Loucy (cell line): Measurements from ENCODE around the gene MAP1B.
"Not testable (repeated sequence)": the region's sequence is repeated elsewhere in the genome, so short reads cannot be mapped to it uniquely, and the experiment has no call there.

Source experiments
- H2AFZ ChIP-seq: fragments of 200-600 bp; sonication (generic); 2 replicates; pipeline ENCODE4 v1.6.0; 2016; ENCODE audit warnings: antibody characterized with exemption, mild to moderate bottlenecking, low read length, moderate library complexity
- H3F3A ChIP-seq: fragments of 200-600 bp; 2 replicates; pipeline ENCODE4 v1.6.0; 2016; ENCODE audit warnings: antibody characterized with exemption, low read depth, mild to moderate bottlenecking
- H3K27me3 ChIP-seq: fragments of 200-600 bp; sonication (generic); 2 replicates; pipeline ENCODE4 v1.6.1; 2014; ENCODE audit warnings: low read length, mild to moderate bottlenecking; ENCODE audit not compliant: insufficient read depth, poor library complexity, severe bottlenecking
- H3K36me3 ChIP-seq: fragments of 200-600 bp; sonication (generic); 2 replicates; pipeline ENCODE4 v1.6.1; 2016; ENCODE audit warnings: low read length; ENCODE audit not compliant: insufficient read depth
- H3K4me1 ChIP-seq: fragments of 200-600 bp; sonication (generic); 2 replicates; pipeline ENCODE4 v1.5.1; 2014; ENCODE audit warnings: low read length, mild to moderate bottlenecking; ENCODE audit not compliant: insufficient read depth, poor library complexity, severe bottlenecking
- H3K4me2 ChIP-seq: fragments of 200-600 bp; sonication (generic); 2 replicates; pipeline ENCODE4 v1.6.0; 2014; ENCODE audit warnings: antibody characterized with exemption, low read length, low read depth, mild to moderate bottlenecking; ENCODE audit not compliant: poor library complexity, severe bottlenecking
- H3K4me3 ChIP-seq: fragments of 200-600 bp; sonication (generic); 2 replicates; pipeline ENCODE4 v1.5.1; 2014; ENCODE audit warnings: low read length, mild to moderate bottlenecking, mixed read lengths; ENCODE audit not compliant: poor library complexity, severe bottlenecking
- H3K79me2 ChIP-seq: fragments of 200-600 bp; sonication (generic); 2 replicates; pipeline ENCODE4 v1.6.1; 2014; ENCODE audit warnings: low read length; ENCODE audit not compliant: insufficient read depth
- H3K9ac ChIP-seq: fragments of 200-600 bp; sonication (generic); 2 replicates; pipeline ENCODE4 v1.6.0; 2014; ENCODE audit warnings: mild to moderate bottlenecking, low read depth, low read length, moderate library complexity; ENCODE audit not compliant: poor library complexity, severe bottlenecking
- H3K9me2 ChIP-seq: fragments of 200-600 bp; sonication (generic); replicated peaks from 2 replicates; pipeline ENCODE4 v1.6.1; 2016; ENCODE audit warnings: low read depth, low read length, mixed read lengths
- H3K9me3 ChIP-seq: fragments of 200-600 bp; sonication (generic); 2 replicates; pipeline ENCODE4 v1.6.1; 2014; ENCODE audit warnings: mild to moderate bottlenecking, antibody characterized with exemption, low read length, low read depth; ENCODE audit not compliant: insufficient read depth
- H4K20me1 ChIP-seq: fragments of 200-600 bp; sonication (generic); 2 replicates; pipeline ENCODE4 v1.6.0; 2014; ENCODE audit warnings: antibody characterized with exemption, low read length, mild to moderate bottlenecking; ENCODE audit not compliant: insufficient read depth, poor library complexity, severe bottlenecking
- EZH2phosphoT487 ChIP-seq: fragments of 200-600 bp; IDR thresholded peaks from 2 replicates; pipeline ENCODE4 v1.6.1; 2018; ENCODE audit warnings: antibody characterized with exemption, mild to moderate bottlenecking, moderate library complexity, borderline replicate concordance
- TF ChIP-seq, protein P1 (sequence below): fragments of 200-600 bp; sonication (generic); conservative IDR thresholded peaks from 2 replicates; pipeline ENCODE4 v1.5.1; 2014; ENCODE audit warnings: mild to moderate bottlenecking, antibody characterized with exemption, low read length

Gene MAP1B

GRCh38 chr5:72084876-72085275 lies 22.4 kb upstream of the MAP1B start:
- Histone ChIP-seq H3F3A (no peaks in the 10 kb centered on the region), H2AFZ (no peak overlapping the region), H3K36me3 (no peaks in the 10 kb centered on the region)

DNA sequence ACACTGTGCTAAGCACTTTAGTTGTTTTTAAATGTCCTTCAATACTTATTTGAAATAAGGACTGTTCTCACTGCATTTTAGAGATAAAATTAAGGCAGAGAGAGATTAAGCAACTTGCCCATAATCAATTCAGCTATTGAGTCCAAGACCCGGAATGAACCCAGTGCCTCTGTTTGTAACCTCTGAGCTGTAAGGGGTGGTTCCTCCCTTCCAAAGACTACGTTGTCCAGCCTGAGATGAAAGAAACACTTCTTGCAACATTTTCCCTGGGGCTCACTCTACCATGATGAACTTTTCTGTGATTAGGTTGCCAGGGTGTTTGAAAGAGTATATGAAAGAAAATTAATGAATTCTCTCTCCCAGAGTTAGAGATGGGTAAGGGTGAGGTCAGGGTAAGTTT lies 22.0 kb upstream of the MAP1B start:
- Histone ChIP-seq H3K4me1 (no peaks in the 10 kb centered on the region), H3K4me3 (no peak overlapping the region), H3K27me3 (no peaks in the 10 kb centered on the region), H4K20me1 (no peaks in the 10 kb centered on the region), H3F3A (no peaks in the 10 kb centered on the region), H3K9ac (no peak overlapping the region), H3K9me2 (no peaks in the 10 kb centered on the region), H3K36me3 (no peaks in the 10 kb centered on the region), H3K4me2 (no peak overlapping the region), H3K79me2 (no peaks in the 10 kb centered on the region), H2AFZ (no peak overlapping the region), H3K9me3 (no peaks in the 10 kb centered on the region)
- TF ChIP-seq EZH2phosphoT487, result no peak
- TF ChIP-seq, protein P1, sequence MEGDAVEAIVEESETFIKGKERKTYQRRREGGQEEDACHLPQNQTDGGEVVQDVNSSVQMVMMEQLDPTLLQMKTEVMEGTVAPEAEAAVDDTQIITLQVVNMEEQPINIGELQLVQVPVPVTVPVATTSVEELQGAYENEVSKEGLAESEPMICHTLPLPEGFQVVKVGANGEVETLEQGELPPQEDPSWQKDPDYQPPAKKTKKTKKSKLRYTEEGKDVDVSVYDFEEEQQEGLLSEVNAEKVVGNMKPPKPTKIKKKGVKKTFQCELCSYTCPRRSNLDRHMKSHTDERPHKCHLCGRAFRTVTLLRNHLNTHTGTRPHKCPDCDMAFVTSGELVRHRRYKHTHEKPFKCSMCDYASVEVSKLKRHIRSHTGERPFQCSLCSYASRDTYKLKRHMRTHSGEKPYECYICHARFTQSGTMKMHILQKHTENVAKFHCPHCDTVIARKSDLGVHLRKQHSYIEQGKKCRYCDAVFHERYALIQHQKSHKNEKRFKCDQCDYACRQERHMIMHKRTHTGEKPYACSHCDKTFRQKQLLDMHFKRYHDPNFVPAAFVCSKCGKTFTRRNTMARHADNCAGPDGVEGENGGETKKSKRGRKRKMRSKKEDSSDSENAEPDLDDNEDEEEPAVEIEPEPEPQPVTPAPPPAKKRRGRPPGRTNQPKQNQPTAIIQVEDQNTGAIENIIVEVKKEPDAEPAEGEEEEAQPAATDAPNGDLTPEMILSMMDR, result no peak

More at GRCh38 chr5:72084876-72085275, 22.4 kb upstream of the MAP1B start:
- no peaks in the 10 kb centered on the region for H3K9me2 ChIP-seq
- no peak overlapping the region for H3K4me3 ChIP-seq
- H3K27me3 ChIP-seq, result no peaks in the 10 kb centered on the region
- TF ChIP-seq, protein P1, result no peak
- no peak for TF ChIP-seq EZH2phosphoT487
- H4K20me1 ChIP-seq, result no peaks in the 10 kb centered on the region
- no peak overlapping the region for H3K4me2 ChIP-seq
- no peaks in the 10 kb centered on the region for H3K4me1 ChIP-seq
- no peaks in the 10 kb centered on the region for H3K9me3 ChIP-seq
- no peak overlapping the region for H3K9ac ChIP-seq
- H3K79me2 ChIP-seq, result no peaks in the 10 kb centered on the region

- H3K79me2 ChIP-seq, H3K4me2 ChIP-seq, H3K9ac ChIP-seq, H3K9me3 ChIP-seq, H3K27me3 ChIP-seq, H3K4me1 ChIP-seq, H4K20me1 ChIP-seq, H3K4me3 ChIP-seq, H3K36me3 ChIP-seq, H3F3A ChIP-seq, H3K9me2 ChIP-seq, H2AFZ ChIP-seq: not testable (repeated sequence)
These were observed 17.6 kb upstream of the MAP1B start for GRCh38 chr5:72089713-72090112.

GRCh38 chr5:72092074-72092473 lies 15.2 kb upstream of the MAP1B start:
- Histone ChIP-seq H3F3A (no peaks in the 10 kb centered on the region), H4K20me1 (no peaks in the 10 kb centered on the region)
- TF ChIP-seq, protein P1, result no peak
- no peak for TF ChIP-seq EZH2phosphoT487

More at GRCh38 chr5:72092074-72092473, 15.2 kb upstream of the MAP1B start:
- no peak overlapping the region for H3K4me2 ChIP-seq
- no peaks in the 10 kb centered on the region for H3K9me2 ChIP-seq
- no peak overlapping the region for H2AFZ ChIP-seq
- H3K4me3 ChIP-seq, result no peak overlapping the region
- no peaks in the 10 kb centered on the region for H3K4me1 ChIP-seq
- no peaks in the 10 kb centered on the region for H3K79me2 ChIP-seq
- H3K9me3 ChIP-seq, result no peaks in the 10 kb centered on the region
- no peak overlapping the region for H3K9ac ChIP-seq
- no peaks in the 10 kb centered on the region for H3K36me3 ChIP-seq
- no peaks in the 10 kb centered on the region for H3K27me3 ChIP-seq
